Kidney epithelial cell (primary cell): ENCODE measurements around the gene FMC1. TPM values are rescaled to one million over a fixed set of nuclear protein-coding genes. Genes with fewer than 3 reads are reported as not detected.
"Not testable (repeated sequence)": the region's sequence is repeated elsewhere in the genome, so short reads cannot be mapped to it uniquely, and the experiment has no call there.

Source experiments
- DNase-seq: peaks from one replicate; pipeline ENCODE4 v3.0.0-alpha.2; 2010; ENCODE audit warnings: low read depth
- H3K27me3 ChIP-seq: 2 replicates; pipeline ENCODE4 v1.6.0; 2011; ENCODE audit warnings: low read length; ENCODE audit not compliant: control insufficient read depth, insufficient read depth
- H3K36me3 ChIP-seq: 2 replicates; pipeline ENCODE4 v1.5.1; 2011; ENCODE audit warnings: low read length; ENCODE audit not compliant: control insufficient read depth, insufficient read depth
- H3K4me3 ChIP-seq: 2 replicates; pipeline ENCODE4 v1.5.1; 2011; ENCODE audit warnings: low read depth, mild to moderate bottlenecking, control low read depth, low read length
- total RNA-seq: library from RNA; depleted of rRNA; stranded (reverse); fragments of >200 nt; gene quantifications from 2 replicates; pipeline ENCODE4 v1.2.3, GENCODE V29; 2015
- TF ChIP-seq, protein P1 (sequence below): IDR thresholded peaks from 2 replicates; pipeline ENCODE4 v1.5.1; 2011; ENCODE audit warnings: mild to moderate bottlenecking, moderate library complexity, low read length, control low read depth, inconsistent platforms; ENCODE audit not compliant: insufficient read depth, poor library complexity, severe bottlenecking

FMC1 gene
- total RNA-seq, 1 donor from 2014 or later, result 8.3 TPM

GRCh38 chr7:139299296-139299695 is 41.8 kb upstream of the FMC1 start:
- TF ChIP-seq, protein P1, sequence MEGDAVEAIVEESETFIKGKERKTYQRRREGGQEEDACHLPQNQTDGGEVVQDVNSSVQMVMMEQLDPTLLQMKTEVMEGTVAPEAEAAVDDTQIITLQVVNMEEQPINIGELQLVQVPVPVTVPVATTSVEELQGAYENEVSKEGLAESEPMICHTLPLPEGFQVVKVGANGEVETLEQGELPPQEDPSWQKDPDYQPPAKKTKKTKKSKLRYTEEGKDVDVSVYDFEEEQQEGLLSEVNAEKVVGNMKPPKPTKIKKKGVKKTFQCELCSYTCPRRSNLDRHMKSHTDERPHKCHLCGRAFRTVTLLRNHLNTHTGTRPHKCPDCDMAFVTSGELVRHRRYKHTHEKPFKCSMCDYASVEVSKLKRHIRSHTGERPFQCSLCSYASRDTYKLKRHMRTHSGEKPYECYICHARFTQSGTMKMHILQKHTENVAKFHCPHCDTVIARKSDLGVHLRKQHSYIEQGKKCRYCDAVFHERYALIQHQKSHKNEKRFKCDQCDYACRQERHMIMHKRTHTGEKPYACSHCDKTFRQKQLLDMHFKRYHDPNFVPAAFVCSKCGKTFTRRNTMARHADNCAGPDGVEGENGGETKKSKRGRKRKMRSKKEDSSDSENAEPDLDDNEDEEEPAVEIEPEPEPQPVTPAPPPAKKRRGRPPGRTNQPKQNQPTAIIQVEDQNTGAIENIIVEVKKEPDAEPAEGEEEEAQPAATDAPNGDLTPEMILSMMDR, result no peak
- no peak for DNase-seq
- Histone ChIP-seq H3K36me3 (no peaks in the 10 kb centered on the region), H3K27me3 (no peaks in the 10 kb centered on the region), H3K4me3 (no peak overlapping the region)

DNA sequence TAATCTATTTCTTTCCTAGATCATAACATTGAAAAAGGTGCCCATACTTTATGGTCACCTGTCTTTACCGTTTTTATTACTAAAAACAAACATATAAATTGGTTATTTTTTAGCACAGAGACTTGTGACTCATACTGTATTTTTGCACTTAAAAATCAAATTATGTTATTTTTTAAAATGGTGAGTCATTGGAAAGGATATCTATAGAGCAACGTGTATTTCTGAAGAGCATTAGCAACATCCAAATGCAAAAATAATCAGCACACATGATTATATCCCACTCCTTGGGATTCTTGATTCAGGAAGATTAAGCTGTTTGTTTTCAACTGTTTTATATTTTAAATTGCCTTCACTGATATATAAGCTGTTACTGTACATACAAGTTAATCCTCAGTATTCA is 40.7 kb upstream of the FMC1 start:
- Histone ChIP-seq H3K36me3 (no peaks in the 10 kb centered on the region), H3K27me3 (no peaks in the 10 kb centered on the region), H3K4me3 (no peak overlapping the region)
- DNase-seq, result no peak
- TF ChIP-seq, protein P1, result no peak

DNA sequence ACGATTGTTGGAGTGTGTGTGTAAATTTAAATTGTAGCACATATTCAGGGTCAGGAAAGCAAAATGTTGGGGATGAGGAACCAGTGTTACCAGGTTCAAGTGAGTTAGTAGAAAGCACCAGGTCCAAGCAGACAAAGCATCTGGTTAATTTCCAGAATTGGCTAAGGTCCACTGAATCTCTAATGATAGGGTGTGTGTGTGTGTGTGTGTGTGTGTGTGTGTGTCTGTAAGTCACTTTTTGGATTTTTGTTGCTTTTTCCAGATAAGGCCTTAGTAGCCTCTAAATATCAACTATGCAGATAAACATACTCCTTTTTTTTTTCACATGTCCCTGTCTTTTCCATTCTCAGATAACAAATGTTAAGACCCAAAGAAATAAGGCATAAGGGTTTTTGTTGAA is 36.6 kb upstream of the FMC1 start:
- H3K4me3 ChIP-seq, result no peak overlapping the region
- H3K36me3 ChIP-seq, result no peaks in the 10 kb centered on the region
- TF ChIP-seq, protein P1, result no peak
- DNase-seq, result no peak
- no peaks in the 10 kb centered on the region for H3K27me3 ChIP-seq

- TF ChIP-seq, protein P1, result no peak
- H3K27me3 ChIP-seq, result no peaks in the 10 kb centered on the region
- no peaks in the 10 kb centered on the region for H3K36me3 ChIP-seq
- H3K4me3 ChIP-seq, result no peak overlapping the region
- DNase-seq, result no peak
Measured at GRCh38 chr7:139317939-139318505, 23.1 kb upstream of the FMC1 start.

- Histone ChIP-seq H3K4me3 (no peak overlapping the region), H3K36me3 (no peaks in the 10 kb centered on the region), H3K27me3 (no peaks in the 10 kb centered on the region)
- no peak for DNase-seq
- TF ChIP-seq, protein P1, result peak; percentile 36
Measured at GRCh38 chr7:139321071-139321745, 19.9 kb upstream of the FMC1 start.

DNA sequence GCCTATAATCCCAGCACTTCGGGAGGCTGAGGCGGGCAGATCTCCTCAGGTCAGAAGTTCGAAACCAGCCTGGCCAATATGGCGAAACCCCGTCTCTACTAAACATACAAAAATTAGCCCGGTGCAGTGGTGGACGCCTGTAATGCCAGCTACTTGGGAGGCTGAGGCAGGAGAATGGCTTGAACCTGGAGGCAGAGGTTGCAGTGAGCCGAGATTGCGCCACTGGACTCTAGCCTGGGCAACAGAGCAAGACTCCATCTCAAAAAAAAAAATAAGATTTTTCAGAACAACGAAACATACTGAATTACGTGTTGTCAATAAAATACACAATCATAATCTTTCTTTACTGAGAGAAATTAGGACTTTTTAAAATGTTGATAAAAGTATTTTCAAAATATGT is 16.4 kb upstream of the FMC1 start:
- not testable (repeated sequence) for H3K27me3 ChIP-seq, H3K36me3 ChIP-seq, DNase-seq, H3K4me3 ChIP-seq
